ENCODE measurements around the gene FHOD3.

- TF ChIP-seq CTCF (IDR thresholded peaks at IDR 0.05; ENCODE audit: low read depth, low read length), result no peak
- TF ChIP-seq POLR2A (IDR thresholded peaks at IDR 0.05; ENCODE audit: extremely low read depth, insufficient read length), result no peak
- no peak for TF ChIP-seq MAX (IDR thresholded peaks at IDR 0.05; ENCODE audit: low read depth, low read length)
- TF ChIP-seq MYC (IDR thresholded peaks at IDR 0.05; ENCODE audit: low read depth, low read length), result no peak
Observed at GRCh38 chr18:36595046-36595817, 297.7 kb downstream of the FHOD3 start.
